ENCODE data around the gene CDH24.

Gene CDH24

DNA sequence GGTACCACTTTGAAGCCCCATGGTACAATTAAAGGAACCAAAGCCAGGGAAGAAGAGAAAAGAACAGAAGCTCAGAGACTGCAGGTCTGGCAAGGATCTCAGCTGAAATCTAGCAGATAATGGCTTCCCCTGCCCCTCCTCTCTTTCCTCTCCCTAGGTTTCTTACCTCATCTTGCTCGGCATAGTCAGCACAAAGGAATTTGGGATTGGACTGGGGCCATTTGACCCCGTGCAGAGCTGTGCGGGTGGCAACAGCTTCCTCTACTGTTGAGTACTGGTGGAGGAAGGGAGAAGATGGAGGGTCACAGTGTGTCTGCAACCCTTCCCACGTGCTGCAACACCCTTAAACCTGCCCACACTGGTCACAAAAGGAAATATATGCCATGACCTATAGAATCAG is 4.7 kb upstream of the CDH24 start:
- H3K4me3 ChIP-seq (replicated peaks in 1 of 2; ENCODE audit: low read depth in 2 of 2, low read length in 2 of 2), result no peak overlapping the region
- TF ChIP-seq, protein P1, sequence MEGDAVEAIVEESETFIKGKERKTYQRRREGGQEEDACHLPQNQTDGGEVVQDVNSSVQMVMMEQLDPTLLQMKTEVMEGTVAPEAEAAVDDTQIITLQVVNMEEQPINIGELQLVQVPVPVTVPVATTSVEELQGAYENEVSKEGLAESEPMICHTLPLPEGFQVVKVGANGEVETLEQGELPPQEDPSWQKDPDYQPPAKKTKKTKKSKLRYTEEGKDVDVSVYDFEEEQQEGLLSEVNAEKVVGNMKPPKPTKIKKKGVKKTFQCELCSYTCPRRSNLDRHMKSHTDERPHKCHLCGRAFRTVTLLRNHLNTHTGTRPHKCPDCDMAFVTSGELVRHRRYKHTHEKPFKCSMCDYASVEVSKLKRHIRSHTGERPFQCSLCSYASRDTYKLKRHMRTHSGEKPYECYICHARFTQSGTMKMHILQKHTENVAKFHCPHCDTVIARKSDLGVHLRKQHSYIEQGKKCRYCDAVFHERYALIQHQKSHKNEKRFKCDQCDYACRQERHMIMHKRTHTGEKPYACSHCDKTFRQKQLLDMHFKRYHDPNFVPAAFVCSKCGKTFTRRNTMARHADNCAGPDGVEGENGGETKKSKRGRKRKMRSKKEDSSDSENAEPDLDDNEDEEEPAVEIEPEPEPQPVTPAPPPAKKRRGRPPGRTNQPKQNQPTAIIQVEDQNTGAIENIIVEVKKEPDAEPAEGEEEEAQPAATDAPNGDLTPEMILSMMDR (IDR thresholded peaks at IDR 0.05; ENCODE audit: low read depth, low read length), result no peak
- peak; percentile 95 to 96 for DNase-seq (ENCODE audit: low read depth in 2 of 2)

DNA sequence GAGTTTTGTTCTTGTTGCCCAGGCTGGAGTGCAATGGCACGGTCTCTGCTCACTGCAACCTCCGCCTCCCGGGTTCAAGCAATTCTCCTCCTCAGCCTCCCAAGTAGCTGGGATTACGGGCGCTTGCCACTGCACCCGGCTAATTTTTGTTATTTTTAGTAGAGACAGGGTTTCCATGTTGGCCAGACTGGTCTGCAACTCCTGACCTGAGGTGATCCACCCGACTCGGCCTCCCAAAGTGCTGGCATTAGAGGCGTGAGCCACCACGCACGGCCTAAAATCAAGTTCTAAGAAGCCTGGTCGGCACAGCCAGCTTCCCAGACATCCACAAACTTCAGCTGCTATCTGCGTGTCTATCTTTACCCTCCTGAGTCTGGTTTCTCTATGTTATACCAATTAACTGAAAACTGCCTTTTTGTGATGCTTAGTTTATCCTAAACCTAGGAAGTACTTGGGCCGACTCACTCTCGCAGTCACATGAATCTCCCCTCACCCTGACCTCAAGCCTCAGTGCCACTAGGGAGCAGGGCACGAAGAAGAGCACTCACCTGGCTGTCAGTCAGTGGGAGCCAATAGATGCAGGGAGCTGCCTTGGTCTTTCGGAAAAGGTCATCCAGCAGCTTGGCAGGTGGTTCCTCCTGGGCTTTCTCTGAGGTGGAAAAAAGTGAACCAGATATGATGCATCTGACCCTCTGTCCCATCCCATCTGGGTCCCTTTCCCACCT is 3.4 kb upstream of the CDH24 start:
- DNase-seq (ENCODE audit: low read depth in 2 of 2), result no peak
- no peak overlapping the region for H3K4me3 ChIP-seq (replicated peaks in 1 of 2; ENCODE audit: low read depth in 2 of 2, low read length in 2 of 2)
- TF ChIP-seq, protein P1 (IDR thresholded peaks at IDR 0.05; ENCODE audit: low read depth, low read length), result no peak

DNA sequence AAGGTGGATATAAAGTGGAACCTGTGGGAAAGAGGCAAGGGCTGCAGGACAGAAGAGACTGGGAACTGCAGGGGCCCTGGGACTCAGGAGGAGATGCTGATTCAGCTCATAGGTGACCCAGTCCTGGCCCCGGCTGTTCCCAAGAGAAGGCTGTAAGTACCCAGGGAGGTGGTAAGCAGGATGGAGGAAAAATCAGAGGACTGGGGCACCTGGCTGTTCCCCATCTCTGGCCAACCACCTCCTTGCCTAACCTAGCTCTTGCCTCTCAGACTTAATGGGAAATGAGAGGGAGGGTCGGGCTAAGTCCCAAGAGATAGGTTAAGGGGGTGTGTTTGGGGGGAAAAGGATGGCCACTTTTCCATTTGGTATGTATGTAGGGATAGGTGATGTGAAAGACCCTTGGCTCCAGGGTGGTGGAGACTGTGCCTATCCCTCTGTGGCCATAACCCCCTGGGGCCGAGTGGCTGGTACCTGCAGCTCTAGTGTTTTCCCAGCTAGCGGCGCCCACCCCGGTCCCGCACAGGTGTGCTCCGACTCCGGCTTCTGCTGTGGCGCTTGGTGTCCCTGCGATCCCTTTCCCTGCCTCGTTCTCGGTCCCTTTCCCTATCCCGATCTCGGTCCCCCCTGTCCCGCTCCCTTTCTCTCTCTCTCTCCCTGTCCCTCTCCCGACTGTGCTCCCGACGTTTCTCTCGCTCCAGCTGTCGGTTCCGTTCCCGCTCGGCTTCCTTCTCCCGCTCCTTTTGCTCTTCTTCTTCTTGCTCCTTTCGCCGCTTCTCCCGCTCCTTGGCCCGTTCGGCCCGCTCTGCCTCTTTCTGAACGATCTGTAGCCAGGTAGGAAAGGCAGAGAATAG is 1.6 kb upstream of the CDH24 start:
- TF ChIP-seq, protein P1 (IDR thresholded peaks at IDR 0.05; ENCODE audit: low read depth, low read length), result no peak

DNA sequence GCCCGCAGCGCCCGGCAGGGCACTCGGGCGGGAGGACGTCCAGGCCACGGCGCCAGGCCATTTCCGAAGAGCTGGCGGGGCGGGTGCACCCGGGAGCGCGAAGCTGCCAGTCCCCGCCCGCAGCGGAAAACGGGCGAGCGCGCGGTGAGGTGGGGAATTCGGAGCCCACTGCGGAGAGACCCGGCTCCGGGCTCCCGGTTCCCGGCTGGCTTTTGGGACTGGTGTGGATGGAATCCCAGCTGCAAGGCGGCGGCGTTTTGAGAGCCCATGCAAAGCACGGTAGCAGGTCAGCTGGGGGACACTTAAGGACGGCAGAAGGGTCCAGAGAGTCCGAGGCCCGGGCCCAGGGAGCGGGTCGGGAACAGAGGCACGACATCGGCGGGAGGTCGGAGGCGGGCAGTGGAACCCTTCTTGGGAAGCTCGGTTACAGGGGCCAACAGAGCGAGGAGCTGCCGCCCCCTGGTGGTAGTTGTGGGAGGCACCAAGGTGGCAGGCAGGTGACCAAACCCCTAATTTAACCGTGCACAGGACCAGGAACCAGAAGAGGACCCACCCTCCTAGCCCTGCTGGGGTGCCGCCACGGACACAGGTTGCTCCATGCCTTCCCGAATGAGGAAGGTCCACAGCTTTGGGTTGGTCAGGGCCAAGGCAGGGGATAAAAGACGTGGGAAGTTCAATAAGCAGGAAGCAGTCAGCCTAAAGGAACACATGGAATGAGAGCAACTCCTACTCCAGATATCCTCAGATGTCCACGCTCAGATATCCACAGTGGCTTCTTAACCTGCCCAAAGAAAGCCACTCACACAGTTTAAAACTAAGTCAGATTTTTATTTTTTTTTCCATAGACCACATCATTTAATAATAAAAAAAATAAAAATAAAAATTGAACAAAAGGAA is 685 bp upstream of the CDH24 start:
- peak overlapping the region; percentile 43 to 54 for H3K4me3 ChIP-seq (replicated peaks in 1 of 2; ENCODE audit: low read depth in 2 of 2, low read length in 2 of 2)
- DNase-seq (ENCODE audit: low read depth in 2 of 2), result peak; percentile 86 to 87
- TF ChIP-seq, protein P1 (IDR thresholded peaks at IDR 0.05; ENCODE audit: low read depth, low read length), result peak; percentile 91

More for the DNA sequence above, 1.6 kb upstream of the CDH24 start:
- DNase-seq (ENCODE audit: low read depth in 2 of 2), result no peak
- H3K4me3 ChIP-seq (replicated peaks in 1 of 2; ENCODE audit: low read depth in 2 of 2, low read length in 2 of 2), result no peak overlapping the region

DNA sequence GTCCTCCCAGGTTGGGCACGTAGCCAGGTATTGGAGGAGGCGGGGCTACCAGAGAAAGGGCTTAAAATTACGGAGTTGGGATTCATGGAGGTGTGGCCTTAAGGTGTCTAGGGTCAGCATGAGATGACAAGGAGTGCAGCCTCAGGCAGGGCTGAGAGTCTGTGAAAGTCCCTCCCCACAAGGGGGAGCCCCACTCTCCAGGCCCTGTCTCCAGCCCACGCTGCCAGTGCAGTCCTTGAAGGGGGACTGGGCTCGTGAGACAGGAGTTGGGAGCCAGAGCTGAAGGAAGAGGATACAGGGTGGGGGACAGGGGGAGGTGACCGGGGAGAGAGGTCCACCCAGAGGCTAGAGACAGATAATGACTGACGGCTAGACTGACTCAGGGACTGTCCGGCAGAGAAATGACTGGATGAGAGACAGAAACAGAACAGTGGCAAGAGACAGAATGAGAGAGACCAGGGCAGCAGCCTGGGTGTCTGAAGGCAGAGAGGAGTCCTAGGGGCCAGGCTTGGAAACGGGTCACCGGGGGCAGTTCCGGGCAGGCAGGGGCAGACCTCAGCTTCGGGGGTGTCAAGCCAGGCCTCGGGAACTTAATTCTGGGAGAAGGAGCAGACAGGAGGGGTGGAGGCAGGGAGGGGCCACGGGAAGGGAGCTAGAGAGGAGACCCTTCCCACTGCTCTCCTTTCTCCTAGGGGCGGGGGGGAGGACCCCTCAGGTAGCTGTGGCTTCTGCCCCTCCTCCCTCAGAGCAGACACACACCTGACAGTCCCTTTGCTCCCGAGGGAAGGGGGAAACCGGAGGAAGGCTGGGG is 970 bp downstream of the CDH24 start:
- peak overlapping the region; percentile 2 to 51 for H3K4me3 ChIP-seq (replicated peaks in 1 of 2; ENCODE audit: low read depth in 2 of 2, low read length in 2 of 2)
- peak; percentile 67 to 68 for DNase-seq (ENCODE audit: low read depth in 2 of 2)
- TF ChIP-seq, protein P1 (IDR thresholded peaks at IDR 0.05; ENCODE audit: low read depth, low read length), result peak; percentile 74

Measured in cardiac fibroblast (primary cell).